HepG2 (cell line): ENCODE measurements around the gene ARAP1. TPM values are rescaled to one million over a fixed set of nuclear protein-coding genes. Genes with fewer than 3 reads are reported as not detected.

ENCODE experiments used
- AGO2 ChIP-seq: fragments of 200-400 bp; formaldehyde crosslinking; optimal IDR thresholded peaks from 2 replicates; pipeline ENCODE3; 2017; ENCODE audit warnings: mild to moderate bottlenecking, low read depth, low read length, moderate library complexity
- ARHGAP35 ChIP-seq: sonication (generic); formaldehyde crosslinking; IDR thresholded peaks from 2 replicates; pipeline ENCODE4 v1.9.0; 2022; ENCODE audit warnings: mild to moderate bottlenecking, inconsistent platforms, moderate library complexity, missing genetic modification reagents, borderline replicate concordance
- ELF1 ChIP-seq: sonication (generic); formaldehyde crosslinking; IDR thresholded peaks from 2 replicates; pipeline ENCODE4 v1.4.0; 2020; ENCODE audit warnings: missing genetic modification reagents
- HNRNPLL ChIP-seq: fragments of 200-400 bp; formaldehyde crosslinking; IDR thresholded peaks from 2 replicates; pipeline ENCODE4 v1.6.1; 2017; ENCODE audit warnings: mild to moderate bottlenecking, low read depth, low read length; ENCODE audit not compliant: poor library complexity, severe bottlenecking
- MAF1 ChIP-seq: sonication (generic); formaldehyde crosslinking; IDR thresholded peaks from 2 replicates; pipeline ENCODE4 v1.5.0; 2020; ENCODE audit warnings: missing genetic modification reagents, borderline replicate concordance
- MED8 ChIP-seq: sonication (generic); formaldehyde crosslinking; IDR thresholded peaks from 2 replicates; pipeline ENCODE4 v1.8.1; 2023; ENCODE audit warnings: mild to moderate bottlenecking, missing genetic modification reagents; ENCODE audit not compliant: insufficient replicate concordance
- NFIC ChIP-seq: IDR thresholded peaks from 2 replicates; pipeline ENCODE4 v1.6.1; 2012; ENCODE audit warnings: mild to moderate bottlenecking, low read length, inconsistent platforms
- NFYB ChIP-seq: sonication (generic); formaldehyde crosslinking; IDR thresholded peaks from 2 replicates; pipeline ENCODE4 v1.4.0; 2020; ENCODE audit warnings: missing genetic modification reagents
- SIX1 ChIP-seq: sonication (generic); formaldehyde crosslinking; IDR thresholded peaks from 2 replicates; pipeline ENCODE4 v1.4.0; 2020; ENCODE audit warnings: missing genetic modification reagents, borderline replicate concordance
- SIX4 ChIP-seq: sonication (generic); formaldehyde crosslinking; IDR thresholded peaks from 2 replicates; pipeline ENCODE4 v1.4.0; 2020; ENCODE audit warnings: missing genetic modification reagents
- SMAD3 ChIP-seq: sonication (generic); formaldehyde crosslinking; IDR thresholded peaks from 2 replicates; pipeline ENCODE4 v1.4.0; 2020; ENCODE audit warnings: missing genetic modification reagents
- ZFY ChIP-seq: sonication (generic); formaldehyde crosslinking; IDR thresholded peaks from 2 replicates; pipeline ENCODE4 v1.4.0; 2020; ENCODE audit warnings: missing genetic modification reagents
- ZFYVE20 ChIP-seq: sonication (generic); formaldehyde crosslinking; IDR thresholded peaks from 2 replicates; pipeline ENCODE4 v1.8.0; 2023; ENCODE audit warnings: low read depth, mild to moderate bottlenecking, moderate library complexity, missing genetic modification reagents, borderline replicate concordance
- ZNF274 ChIP-seq: sonication (generic); formaldehyde crosslinking; IDR thresholded peaks from 2 replicates; pipeline ENCODE4 v1.5.1; 2020; ENCODE audit warnings: mild to moderate bottlenecking, missing genetic modification reagents
- ZNF616 ChIP-seq: sonication (generic); formaldehyde crosslinking; IDR thresholded peaks from 2 replicates; pipeline ENCODE4 v1.5.0; 2020; ENCODE audit warnings: low read depth, mild to moderate bottlenecking, missing genetic modification reagents
- ZNF672 ChIP-seq: sonication (generic); formaldehyde crosslinking; IDR thresholded peaks from 2 replicates; pipeline ENCODE4 v1.8.1; 2022; ENCODE audit warnings: missing genetic modification reagents
- ZSCAN25 ChIP-seq: sonication (generic); formaldehyde crosslinking; IDR thresholded peaks from 2 replicates; pipeline ENCODE4 v1.8.0; 2022; ENCODE audit warnings: mild to moderate bottlenecking, missing genetic modification reagents
- polyA plus RNA-seq, 8 experiments: library from polyadenylated mRNA; depleted of rRNA in 3 of 8; stranded (reverse) in 7 of 8; unstranded in 1 of 8; fragments of >200 nt; fragmentation: Illumina TruSeq in 4 of 8; extraction: Trizol in 4 of 8; gene quantifications; 2 replicates each; pipeline versions ENCODE4 v1.2.1 to v1.2.3, GENCODE V29; 2011 to 2016; ENCODE audit warnings: low read depth in 4 of 8, missing spikeins in 1 of 8, mixed read lengths in 1 of 8; ENCODE audit not compliant: insufficient read depth in 1 of 8
- total RNA-seq, 5 experiments: library from RNA; depleted of rRNA; stranded (reverse); fragments of >200 nt; fragmentation: Illumina TruSeq; extraction: Trizol; gene quantifications; 2 replicates each; pipeline ENCODE4 v1.2.3, GENCODE V29; 2016; ENCODE audit warnings: low read depth in 1 of 5
- TF ChIP-seq, protein P1 (sequence below): sonication (generic); formaldehyde crosslinking; IDR thresholded peaks from 2 replicates; pipeline ENCODE4 v1.8.1; 2022; ENCODE audit warnings: low read depth, mild to moderate bottlenecking, missing genetic modification reagents
- TF ChIP-seq, protein P2 (sequence below): sonication (generic); IDR thresholded peaks from 2 replicates; pipeline ENCODE4 v1.6.1; 2016; ENCODE audit warnings: low read depth, borderline replicate concordance
- TF ChIP-seq, protein P3 (sequence below): sonication (generic); formaldehyde crosslinking; conservative IDR thresholded peaks from 2 replicates; pipeline ENCODE4 v1.4.0; 2020; ENCODE audit warnings: missing genetic modification reagents
- TF ChIP-seq, protein P4 (sequence below): sonication (generic); formaldehyde crosslinking; IDR thresholded peaks from 2 replicates; pipeline ENCODE4 v1.4.0; 2020; ENCODE audit warnings: missing genetic modification reagents, mild to moderate bottlenecking, borderline replicate concordance
- TF ChIP-seq, protein P5 (sequence below): sonication (generic); formaldehyde crosslinking; IDR thresholded peaks from 2 replicates; pipeline ENCODE4 v1.4.0; 2020; ENCODE audit warnings: missing genetic modification reagents, low read depth, mild to moderate bottlenecking, borderline replicate concordance

The ARAP1 gene
- total and polyA plus RNA-seq, 2 of the 13 experiments (the other 11 are each of a cell fraction or from before 2014, with no cell fraction given) = 43.2 to 55.5 TPM

DNA sequence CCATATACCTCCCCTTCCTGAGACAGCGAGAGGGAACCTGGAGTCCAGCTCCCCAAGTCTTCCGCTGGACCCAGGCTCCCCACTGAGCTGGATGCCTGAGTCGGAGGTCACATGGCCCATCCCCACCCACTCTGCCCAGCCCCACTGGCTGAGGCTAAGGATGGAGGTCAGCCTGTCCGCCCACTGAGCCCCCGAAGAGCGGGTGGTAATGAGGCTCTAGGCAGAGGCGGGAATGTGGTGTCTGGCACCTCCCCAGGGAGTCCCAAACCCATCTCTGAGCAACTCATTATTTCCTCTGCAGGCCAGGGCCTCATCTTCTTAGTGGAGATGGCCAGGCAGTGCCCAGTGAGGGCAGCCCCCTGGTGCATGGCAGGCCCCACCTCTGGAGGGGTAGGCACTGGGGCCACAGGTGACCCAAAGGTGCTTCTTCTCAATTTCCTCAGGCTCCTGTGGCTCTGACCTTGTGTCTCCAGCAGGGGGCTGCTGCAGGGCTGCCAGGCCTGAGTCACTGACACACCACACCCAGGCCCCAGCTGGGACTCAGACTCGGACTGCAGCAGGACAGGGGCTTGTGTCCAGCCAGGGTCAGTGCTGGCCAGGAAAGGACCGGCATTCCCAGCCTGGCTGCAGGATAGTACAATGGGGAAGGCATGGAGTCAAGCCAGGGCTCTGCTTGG, 67.8 kb downstream of the ARAP1 start (continued):
- TF ChIP-seq ARHGAP35 (CRISPR knock-in tag) = no peak
- 0 out of 2 replicates have a peak, but pooled peaks have one; percentile 14 for TF ChIP-seq MAF1 (CRISPR knock-in tag)
- TF ChIP-seq, protein P1, sequence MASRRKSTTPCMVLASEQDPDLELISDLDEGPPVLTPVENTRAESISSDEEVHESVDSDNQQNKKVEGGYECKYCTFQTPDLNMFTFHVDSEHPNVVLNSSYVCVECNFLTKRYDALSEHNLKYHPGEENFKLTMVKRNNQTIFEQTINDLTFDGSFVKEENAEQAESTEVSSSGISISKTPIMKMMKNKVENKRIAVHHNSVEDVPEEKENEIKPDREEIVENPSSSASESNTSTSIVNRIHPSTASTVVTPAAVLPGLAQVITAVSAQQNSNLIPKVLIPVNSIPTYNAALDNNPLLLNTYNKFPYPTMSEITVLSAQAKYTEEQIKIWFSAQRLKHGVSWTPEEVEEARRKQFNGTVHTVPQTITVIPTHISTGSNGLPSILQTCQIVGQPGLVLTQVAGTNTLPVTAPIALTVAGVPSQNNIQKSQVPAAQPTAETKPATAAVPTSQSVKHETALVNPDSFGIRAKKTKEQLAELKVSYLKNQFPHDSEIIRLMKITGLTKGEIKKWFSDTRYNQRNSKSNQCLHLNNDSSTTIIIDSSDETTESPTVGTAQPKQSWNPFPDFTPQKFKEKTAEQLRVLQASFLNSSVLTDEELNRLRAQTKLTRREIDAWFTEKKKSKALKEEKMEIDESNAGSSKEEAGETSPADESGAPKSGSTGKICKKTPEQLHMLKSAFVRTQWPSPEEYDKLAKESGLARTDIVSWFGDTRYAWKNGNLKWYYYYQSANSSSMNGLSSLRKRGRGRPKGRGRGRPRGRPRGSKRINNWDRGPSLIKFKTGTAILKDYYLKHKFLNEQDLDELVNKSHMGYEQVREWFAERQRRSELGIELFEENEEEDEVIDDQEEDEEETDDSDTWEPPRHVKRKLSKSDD (CRISPR knock-in tag) = no peak
- TF ChIP-seq ZFY (CRISPR knock-in tag) = peak; percentile 35; the same call in 1 of the 2 replicates
- TF ChIP-seq ZFYVE20 (CRISPR knock-in tag) = 0 out of 2 replicates have a peak, but pooled peaks have one; percentile 18
- no peak for TF ChIP-seq ZNF616 (CRISPR knock-in tag)
- TF ChIP-seq, protein P2, sequence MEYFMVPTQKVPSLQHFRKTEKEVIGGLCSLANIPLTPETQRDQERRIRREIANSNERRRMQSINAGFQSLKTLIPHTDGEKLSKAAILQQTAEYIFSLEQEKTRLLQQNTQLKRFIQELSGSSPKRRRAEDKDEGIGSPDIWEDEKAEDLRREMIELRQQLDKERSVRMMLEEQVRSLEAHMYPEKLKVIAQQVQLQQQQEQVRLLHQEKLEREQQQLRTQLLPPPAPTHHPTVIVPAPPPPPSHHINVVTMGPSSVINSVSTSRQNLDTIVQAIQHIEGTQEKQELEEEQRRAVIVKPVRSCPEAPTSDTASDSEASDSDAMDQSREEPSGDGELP = peak; percentile 41; the same call in 1 of the 2 replicates
- TF ChIP-seq, protein P3, sequence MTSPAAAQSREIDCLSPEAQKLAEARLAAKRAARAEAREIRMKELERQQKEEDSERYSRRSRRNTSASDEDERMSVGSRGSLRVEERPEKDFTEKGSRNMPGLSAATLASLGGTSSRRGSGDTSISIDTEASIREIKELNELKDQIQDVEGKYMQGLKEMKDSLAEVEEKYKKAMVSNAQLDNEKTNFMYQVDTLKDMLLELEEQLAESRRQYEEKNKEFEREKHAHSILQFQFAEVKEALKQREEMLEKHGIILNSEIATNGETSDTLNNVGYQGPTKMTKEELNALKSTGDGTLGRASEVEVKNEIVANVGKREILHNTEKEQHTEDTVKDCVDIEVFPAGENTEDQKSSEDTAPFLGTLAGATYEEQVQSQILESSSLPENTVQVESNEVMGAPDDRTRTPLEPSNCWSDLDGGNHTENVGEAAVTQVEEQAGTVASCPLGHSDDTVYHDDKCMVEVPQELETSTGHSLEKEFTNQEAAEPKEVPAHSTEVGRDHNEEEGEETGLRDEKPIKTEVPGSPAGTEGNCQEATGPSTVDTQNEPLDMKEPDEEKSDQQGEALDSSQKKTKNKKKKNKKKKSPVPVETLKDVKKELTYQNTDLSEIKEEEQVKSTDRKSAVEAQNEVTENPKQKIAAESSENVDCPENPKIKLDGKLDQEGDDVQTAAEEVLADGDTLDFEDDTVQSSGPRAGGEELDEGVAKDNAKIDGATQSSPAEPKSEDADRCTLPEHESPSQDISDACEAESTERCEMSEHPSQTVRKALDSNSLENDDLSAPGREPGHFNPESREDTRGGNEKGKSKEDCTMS (CRISPR knock-in tag) = no peak
- no peak for TF ChIP-seq SIX1 (CRISPR knock-in tag)
- TF ChIP-seq NFIC = no peak
- no peak for TF ChIP-seq MED8 (CRISPR knock-in tag)
- no peak for TF ChIP-seq NFYB
- TF ChIP-seq SIX4 (CRISPR knock-in tag) = no peak
- peak; percentile 83 for TF ChIP-seq AGO2
- TF ChIP-seq SMAD3 = no peak
- no peak for TF ChIP-seq ZSCAN25
- TF ChIP-seq, protein P4, sequence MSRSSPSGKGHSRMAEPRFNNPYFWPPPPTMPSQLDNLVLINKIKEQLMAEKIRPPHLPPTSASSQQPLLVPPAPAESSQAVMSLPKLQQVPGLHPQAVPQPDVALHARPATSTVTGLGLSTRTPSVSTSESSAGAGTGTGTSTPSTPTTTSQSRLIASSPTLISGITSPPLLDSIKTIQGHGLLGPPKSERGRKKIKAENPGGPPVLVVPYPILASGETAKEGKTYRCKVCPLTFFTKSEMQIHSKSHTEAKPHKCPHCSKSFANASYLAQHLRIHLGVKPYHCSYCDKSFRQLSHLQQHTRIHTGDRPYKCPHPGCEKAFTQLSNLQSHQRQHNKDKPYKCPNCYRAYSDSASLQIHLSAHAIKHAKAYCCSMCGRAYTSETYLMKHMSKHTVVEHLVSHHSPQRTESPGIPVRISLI (CRISPR knock-in tag) = no peak
- no peak for TF ChIP-seq ELF1 (CRISPR knock-in tag)
- no peak for TF ChIP-seq ZNF672 (CRISPR knock-in tag)
- no peak for TF ChIP-seq ZNF274
- TF ChIP-seq, protein P5, sequence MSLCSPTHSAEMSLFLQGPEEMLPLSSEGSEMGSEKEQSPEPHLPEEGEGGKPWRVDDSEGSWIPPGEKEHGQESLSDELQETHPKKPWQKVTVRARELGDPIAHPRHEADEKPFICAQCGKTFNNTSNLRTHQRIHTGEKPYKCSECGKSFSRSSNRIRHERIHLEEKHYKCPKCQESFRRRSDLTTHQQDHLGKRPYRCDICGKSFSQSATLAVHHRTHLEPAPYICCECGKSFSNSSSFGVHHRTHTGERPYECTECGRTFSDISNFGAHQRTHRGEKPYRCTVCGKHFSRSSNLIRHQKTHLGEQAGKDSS (CRISPR knock-in tag) = no peak
- peak; percentile 27 for TF ChIP-seq HNRNPLL
